A673 (cell line): ENCODE measurements around the gene LCN1.

ENCODE experiments used
- EZH2 ChIP-seq: fragments of 200-600 bp; sonication (generic); IDR thresholded peaks from 2 replicates; pipeline ENCODE4 v1.6.1; 2017; ENCODE audit warnings: borderline replicate concordance, low read depth, mild to moderate bottlenecking, mixed read lengths, antibody characterized with exemption, low read length; ENCODE audit not compliant: poor library complexity, severe bottlenecking
- TF ChIP-seq, protein P1 (sequence below): fragments of 300-800, 200-600 bp; sonication (generic); conservative IDR thresholded peaks from 2 replicates; pipeline ENCODE4 v1.5.1; 2017; ENCODE audit warnings: low read depth, mild to moderate bottlenecking, antibody characterized with exemption, low read length, moderate library complexity, mixed read lengths

DNA sequence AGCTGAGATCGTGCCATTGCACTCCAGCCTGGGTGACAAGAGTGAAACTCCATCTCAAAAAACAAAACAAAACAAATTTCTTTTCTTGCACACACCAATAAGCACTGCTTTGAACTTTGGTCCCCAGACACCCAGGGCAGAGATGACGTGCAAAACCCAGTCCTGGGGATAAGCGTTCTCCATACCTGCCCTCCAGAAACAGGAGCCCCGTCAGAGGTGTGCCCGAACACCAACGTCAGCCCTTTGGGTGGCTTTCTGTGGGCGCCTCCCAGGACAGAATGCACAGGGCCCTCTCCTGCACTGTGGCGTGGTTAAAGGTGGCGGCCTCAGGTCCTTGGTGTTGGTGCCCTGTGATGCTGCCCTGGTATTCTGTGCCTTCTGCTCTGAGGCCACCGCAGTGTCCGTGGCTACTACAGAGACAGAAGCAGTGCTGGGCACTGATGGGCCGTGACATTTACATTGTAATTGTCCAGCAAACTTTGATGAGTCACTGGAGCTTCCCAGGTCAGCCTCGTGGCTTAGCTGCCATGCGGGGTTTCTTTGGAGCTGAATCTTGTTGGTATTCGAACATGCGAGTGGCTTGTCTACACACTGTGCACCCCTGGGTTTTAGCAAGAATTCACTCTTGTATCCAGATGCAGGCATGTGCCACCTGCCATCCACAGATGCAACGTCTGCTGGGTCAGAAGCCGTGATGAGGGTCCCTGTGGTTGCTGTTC, 31.9 kb upstream of the LCN1 start:
- TF ChIP-seq, protein P1, sequence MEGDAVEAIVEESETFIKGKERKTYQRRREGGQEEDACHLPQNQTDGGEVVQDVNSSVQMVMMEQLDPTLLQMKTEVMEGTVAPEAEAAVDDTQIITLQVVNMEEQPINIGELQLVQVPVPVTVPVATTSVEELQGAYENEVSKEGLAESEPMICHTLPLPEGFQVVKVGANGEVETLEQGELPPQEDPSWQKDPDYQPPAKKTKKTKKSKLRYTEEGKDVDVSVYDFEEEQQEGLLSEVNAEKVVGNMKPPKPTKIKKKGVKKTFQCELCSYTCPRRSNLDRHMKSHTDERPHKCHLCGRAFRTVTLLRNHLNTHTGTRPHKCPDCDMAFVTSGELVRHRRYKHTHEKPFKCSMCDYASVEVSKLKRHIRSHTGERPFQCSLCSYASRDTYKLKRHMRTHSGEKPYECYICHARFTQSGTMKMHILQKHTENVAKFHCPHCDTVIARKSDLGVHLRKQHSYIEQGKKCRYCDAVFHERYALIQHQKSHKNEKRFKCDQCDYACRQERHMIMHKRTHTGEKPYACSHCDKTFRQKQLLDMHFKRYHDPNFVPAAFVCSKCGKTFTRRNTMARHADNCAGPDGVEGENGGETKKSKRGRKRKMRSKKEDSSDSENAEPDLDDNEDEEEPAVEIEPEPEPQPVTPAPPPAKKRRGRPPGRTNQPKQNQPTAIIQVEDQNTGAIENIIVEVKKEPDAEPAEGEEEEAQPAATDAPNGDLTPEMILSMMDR = no peak
- no peak for TF ChIP-seq EZH2
